ENCODE data around the gene SLC22A12. TPM values are rescaled to one million over a fixed set of nuclear protein-coding genes. Genes with fewer than 3 reads are reported as not detected.

SLC22A12 gene
- total RNA-seq, 4 donors from 2014 or later = not detected

DNA sequence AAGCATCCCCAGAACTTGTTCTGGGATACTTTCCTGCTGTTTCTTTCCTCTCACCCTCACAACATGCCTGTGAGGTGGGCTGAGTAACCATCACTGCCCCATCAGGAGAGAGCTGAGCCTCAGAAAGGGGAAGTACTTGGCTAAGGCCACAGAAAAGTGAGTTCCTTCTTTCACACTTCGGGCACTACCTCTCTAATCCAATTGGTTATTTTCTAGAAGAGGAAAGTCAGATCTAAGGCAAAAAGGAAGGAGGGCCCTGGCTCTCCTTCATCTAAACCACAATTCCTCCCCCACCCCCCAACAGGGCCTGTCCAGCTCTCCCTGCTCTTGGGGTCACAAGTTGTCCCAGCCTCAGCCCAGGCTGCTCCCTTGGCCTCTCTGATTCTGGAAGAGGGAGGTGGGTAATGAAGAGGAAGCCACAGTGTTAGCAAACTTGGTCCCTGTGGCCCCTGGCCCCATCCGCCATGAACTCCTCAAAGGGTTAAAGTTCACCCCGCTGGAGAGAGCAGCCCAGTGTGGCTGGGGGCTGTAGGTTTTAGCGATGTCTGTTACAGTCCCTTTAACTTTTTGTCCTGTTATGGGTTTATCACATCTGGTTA is 34.0 kb downstream of the SLC22A12 start:
- no peak for DNase-seq (ENCODE audit: low spot score in 2 of 2)
- WGBS, 2 donors = 75 to 86% methylated on average over 4 of the region's 4 CpGs
- H3K4me3 ChIP-seq (ENCODE audit: low read depth, poor library complexity, severe bottlenecking) = no peak overlapping the region
- intact Hi-C loops (cut with DNase I; ENCODE audit: low total_unique reads) = no loop called here
- TF ChIP-seq, protein P1, sequence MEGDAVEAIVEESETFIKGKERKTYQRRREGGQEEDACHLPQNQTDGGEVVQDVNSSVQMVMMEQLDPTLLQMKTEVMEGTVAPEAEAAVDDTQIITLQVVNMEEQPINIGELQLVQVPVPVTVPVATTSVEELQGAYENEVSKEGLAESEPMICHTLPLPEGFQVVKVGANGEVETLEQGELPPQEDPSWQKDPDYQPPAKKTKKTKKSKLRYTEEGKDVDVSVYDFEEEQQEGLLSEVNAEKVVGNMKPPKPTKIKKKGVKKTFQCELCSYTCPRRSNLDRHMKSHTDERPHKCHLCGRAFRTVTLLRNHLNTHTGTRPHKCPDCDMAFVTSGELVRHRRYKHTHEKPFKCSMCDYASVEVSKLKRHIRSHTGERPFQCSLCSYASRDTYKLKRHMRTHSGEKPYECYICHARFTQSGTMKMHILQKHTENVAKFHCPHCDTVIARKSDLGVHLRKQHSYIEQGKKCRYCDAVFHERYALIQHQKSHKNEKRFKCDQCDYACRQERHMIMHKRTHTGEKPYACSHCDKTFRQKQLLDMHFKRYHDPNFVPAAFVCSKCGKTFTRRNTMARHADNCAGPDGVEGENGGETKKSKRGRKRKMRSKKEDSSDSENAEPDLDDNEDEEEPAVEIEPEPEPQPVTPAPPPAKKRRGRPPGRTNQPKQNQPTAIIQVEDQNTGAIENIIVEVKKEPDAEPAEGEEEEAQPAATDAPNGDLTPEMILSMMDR (IDR thresholded peaks at IDR 0.05) = no peak
- no peak for TF ChIP-seq POLR2A (IDR thresholded peaks at IDR 0.05)

DNA sequence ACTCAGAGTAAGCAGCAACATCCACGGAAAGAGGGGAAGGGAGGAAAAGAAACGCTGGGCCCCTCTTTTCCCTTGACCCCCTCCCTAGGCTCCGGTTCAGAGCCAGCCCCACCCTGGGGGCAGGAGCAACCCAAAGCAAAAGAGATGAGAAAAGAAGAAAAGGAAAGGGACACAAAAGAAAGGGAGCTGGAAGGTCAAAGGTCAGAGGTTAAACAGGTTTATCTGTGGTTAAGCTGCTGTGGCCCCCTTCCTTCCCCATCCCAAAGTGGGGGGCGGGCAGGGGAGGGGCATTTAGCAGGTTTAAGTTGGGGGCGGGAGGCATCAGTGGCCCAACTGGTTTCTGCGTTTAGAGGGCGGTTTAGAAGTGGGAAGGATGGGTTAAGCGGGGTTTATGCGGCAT is 35.6 kb downstream of the SLC22A12 start:
- 82 to 86% methylated on average over 9 of the region's 9 CpGs for WGBS, 2 donors
- TF ChIP-seq, protein P1 (IDR thresholded peaks at IDR 0.05) = no peak
- TF ChIP-seq POLR2A (IDR thresholded peaks at IDR 0.05) = no peak
- intact Hi-C loops (cut with DNase I; ENCODE audit: low total_unique reads) = no loop called here
- no peak for DNase-seq (ENCODE audit: low spot score in 2 of 2)
- H3K4me3 ChIP-seq (ENCODE audit: low read depth, poor library complexity, severe bottlenecking) = no peak overlapping the region

DNA sequence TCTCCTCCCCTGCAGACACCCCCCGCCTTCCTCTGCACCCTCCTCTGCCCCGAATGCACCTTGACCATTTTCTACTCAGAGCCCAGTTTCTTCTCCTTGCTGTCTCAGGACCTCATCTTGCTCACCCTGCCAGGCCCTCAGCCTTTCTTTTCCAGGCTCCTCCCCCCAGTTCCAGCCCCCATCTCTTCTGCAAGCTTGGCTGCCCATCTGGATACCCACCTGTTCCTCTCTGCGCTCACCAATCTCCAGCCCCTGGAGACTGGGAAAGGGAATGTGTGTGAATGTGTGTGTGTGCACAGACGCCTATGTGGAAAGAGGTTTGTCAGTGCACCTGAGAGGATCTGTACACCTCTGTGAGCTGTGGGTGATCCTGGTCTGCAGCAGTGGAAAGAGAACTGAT is 36.4 kb downstream of the SLC22A12 start:
- DNase-seq (ENCODE audit: low spot score in 2 of 2) = no peak
- WGBS, 2 donors = 89 to 100% methylated on average over 4 of the region's 4 CpGs
- no peak overlapping the region for H3K4me3 ChIP-seq (ENCODE audit: low read depth, poor library complexity, severe bottlenecking)
- TF ChIP-seq, protein P1 (IDR thresholded peaks at IDR 0.05) = no peak
- TF ChIP-seq POLR2A (IDR thresholded peaks at IDR 0.05) = no peak
- intact Hi-C loops (cut with DNase I; ENCODE audit: low total_unique reads) = no loop called here

DNA sequence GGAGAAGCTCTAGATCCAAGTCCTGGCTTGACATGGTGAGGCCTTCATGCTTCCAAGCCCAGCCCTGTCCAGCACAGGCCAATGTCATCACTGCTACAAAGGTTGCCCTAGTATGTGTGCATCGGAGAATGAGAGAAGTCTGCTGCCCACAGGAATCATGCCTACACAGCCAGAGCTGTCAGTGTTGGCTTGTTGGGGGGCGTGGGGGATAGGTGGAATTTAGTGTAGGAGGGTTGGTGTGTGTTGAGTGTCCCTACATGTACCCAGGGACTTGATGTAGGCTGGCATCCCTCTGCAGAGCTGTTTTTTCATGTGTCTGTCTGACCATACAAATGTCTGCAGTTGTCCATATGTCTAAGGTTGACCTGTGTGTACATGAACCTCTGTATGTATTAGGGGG is 37.6 kb downstream of the SLC22A12 start:
- 88% methylated on average over 2 of the region's 2 CpGs for WGBS, 2 donors
- H3K4me3 ChIP-seq (ENCODE audit: low read depth, poor library complexity, severe bottlenecking) = no peak overlapping the region
- intact Hi-C loops (cut with DNase I; ENCODE audit: low total_unique reads) = no loop called here
- DNase-seq (ENCODE audit: low spot score in 2 of 2) = no peak
- TF ChIP-seq, protein P1 (IDR thresholded peaks at IDR 0.05) = no peak
- TF ChIP-seq POLR2A (IDR thresholded peaks at IDR 0.05) = no peak

DNA sequence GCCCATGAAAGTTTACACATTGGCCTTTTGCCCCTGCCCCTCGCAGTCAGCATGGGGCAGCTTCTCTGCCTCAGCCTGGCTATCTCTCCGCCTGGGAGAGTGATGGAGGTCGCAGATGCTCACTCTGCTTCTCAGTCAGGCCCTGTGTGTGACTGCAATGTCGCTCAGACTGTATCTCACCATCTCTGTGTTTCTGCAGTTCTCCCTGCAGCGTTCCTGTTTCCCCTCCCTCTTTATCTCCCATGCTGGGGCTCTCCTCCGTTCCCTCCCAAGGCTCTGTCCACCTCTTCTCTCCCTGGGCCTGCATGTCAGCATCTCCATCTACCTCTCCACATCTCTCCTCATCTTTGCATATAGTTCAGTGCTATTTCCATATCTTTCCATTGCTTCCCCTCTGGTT is 38.1 kb downstream of the SLC22A12 start:
- intact Hi-C loops (cut with DNase I; ENCODE audit: low total_unique reads) = no loop called here
- DNase-seq (ENCODE audit: low spot score in 2 of 2) = no peak
- H3K4me3 ChIP-seq (ENCODE audit: low read depth, poor library complexity, severe bottlenecking) = no peak overlapping the region
- 82 to 93% methylated on average over 6 of the region's 6 CpGs for WGBS, 2 donors
- TF ChIP-seq, protein P1 (IDR thresholded peaks at IDR 0.05) = no peak
- TF ChIP-seq POLR2A (IDR thresholded peaks at IDR 0.05) = no peak
